ENCODE measurements around the gene RASSF5.
A peak's percentile ranks its signal among the peaks of the same experiment; 100 is the strongest.

The RASSF5 gene

DNA sequence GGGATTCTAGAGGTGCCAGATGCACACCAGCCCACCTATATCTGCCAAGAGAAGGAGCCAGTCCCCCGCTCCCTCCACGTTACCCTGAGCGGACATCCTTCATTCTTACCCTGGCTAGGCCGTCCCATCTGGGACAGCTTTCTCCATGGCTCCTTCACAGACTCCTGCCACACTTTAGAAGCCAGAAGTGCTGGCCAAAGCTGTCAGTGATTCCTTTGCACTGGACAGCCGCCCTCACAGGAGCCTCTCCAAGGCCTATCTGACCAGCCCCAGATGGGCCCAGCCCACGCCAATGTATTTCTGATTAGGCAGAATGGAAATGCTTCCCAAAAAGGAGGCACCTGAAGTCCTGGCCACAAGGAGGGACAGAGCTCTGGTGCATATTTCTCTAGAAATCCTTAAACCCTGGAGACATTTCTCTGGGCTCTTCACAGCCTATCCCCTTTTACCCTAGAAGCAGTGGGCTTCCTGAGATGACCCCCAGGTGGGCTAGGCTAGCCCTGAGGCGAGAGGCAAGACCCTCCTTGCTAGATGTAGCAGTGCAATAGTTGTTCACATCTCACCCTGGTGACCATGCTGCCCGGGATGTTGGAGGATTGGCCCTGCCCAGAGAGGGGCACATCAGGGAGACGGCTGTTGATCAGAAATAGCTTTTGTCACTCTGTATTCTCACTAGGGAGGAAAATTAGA, 44.1 kb downstream of the RASSF5 start:
- no peak for DNase-seq (ENCODE audit: low spot score)

DNA sequence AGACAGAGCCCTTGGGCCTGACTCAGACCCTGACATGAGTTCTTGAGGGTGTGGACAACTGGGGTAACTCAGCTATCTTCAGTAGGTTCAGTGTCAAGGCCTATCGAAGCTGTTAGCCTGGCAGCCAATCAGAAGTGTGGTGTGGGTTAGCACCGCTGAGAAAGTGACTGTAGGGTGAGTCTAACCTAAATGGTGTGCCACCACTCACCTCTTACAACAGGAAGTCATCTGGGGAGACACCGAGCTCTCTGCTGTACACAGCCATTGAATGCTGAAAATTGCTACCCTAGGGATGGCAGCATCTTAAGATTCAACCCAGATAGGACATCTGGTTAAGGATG, 44.6 kb downstream of the RASSF5 start:
- no peak for DNase-seq (ENCODE audit: low spot score)

GRCh38 chr1:206554211-206554610, 46.9 kb downstream of the RASSF5 start:
- DNase-seq (ENCODE audit: low spot score), result no peak

GRCh38 chr1:206554701-206555472, 47.6 kb downstream of the RASSF5 start:
- DNase-seq (ENCODE audit: low spot score), result no peak

DNA sequence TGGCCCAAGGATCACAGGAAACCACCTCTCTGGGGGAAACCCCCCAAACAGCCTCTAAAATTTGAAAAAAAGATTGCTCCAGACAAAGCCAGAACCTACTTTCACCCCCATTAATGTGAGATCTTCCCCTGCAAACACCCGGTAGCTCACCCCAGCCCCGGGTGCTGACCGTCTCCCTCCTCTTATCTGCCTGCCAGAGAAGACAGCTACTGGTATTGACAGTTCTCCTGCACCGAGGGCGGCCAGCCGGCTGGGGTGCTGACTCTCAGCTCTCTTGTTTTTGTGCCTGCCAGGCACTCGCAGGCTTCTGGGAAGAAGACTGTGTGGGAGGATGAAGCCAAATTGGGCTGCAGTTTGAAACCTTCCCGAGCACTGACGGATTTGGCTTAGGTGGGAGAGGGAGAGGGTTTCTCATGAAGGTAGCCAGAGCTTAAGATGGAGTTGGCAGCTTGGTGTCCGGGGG, 48.2 kb downstream of the RASSF5 start:
- DNase-seq (ENCODE audit: low spot score), result no peak

GRCh38 chr1:206556047-206556749, 48.9 kb downstream of the RASSF5 start:
- DNase-seq (ENCODE audit: low spot score), result no peak

DNA sequence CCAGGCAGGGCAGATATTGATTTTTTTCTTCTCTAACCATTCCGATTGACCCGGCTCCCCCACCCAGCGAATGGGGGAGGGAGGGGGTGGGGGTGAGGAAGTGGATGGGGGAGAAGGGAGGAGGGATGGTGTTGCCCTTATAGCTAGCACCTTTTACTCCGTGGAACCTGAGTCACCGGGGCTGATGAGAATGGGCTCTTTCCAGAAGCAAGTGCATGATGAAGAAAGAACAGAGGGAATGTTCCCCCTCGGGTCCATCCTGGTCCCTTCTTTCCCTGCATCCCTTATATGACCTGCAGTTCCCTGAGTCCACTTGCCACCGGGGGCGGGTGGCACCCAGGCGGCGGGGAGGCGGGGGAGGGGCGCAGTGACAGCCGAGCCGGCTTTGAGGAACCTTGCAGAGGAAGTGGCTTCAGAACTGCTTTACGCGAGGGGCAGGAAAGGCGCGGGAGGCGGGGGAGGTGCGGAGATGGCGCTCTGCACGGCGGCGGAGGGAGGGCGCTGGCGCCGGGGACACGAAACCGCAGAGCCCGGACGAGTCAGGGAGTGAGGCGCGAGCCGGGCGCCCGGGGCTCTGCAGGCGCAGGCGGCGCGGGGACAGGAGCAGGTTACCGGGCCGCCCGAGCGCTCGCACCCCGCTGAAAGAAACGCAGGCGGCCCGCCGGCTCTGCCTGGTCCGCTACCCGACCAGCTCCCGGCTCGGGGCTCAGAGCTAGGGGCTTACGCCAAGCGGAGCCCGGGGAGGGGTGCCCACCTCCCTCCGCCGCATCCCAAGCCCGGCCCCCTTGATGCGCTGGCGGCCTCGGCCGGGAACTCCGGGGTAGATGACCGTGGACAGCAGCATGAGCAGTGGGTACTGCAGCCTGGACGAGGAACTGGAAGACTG, 49.7 kb downstream of the RASSF5 start:
- DNase-seq (ENCODE audit: low spot score), result peak; percentile 7

DNA sequence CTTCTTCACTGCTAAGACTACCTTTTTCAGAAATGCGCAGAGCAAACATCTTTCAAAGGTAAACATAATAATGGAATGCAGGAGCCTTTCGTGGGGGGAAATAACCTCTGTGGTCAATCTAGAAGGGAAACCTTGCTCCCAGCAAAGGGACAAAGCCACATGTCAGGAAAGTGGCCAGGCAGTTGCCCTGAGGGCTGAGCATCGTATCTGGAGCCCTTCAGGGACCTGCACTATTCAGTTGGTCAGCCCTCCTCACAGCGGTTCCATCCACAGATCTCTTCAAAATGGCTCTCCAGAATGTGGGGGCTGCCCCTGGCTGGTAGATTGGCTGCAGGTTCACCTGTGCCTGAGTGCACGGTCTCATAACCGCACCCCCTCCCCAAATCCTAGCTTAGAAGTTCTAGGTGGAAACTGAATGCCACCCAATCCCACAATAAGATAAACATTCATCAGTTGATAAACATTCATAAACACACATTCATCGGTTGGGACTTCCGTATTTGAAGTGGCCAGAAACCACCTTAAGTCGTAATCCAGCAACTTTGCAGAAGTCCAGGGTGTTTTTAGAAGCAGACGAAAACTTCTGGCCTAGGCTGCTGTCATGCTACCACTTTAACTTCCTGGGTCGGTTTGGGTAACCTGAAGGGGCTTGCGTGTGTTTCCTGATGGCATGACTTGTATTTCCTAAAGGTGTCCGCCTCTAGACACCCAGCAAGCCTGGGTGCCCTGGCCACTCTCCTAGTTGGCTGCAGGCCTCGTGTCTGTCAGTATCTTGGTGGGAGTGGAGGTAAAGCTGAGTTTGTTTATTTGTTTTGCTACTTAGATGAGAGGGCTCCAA, 50.5 kb downstream of the RASSF5 start:
- no peak for DNase-seq (ENCODE audit: low spot score)

GRCh38 chr1:206558794-206559671, 51.7 kb downstream of the RASSF5 start:
- no peak for DNase-seq (ENCODE audit: low spot score)

DNA sequence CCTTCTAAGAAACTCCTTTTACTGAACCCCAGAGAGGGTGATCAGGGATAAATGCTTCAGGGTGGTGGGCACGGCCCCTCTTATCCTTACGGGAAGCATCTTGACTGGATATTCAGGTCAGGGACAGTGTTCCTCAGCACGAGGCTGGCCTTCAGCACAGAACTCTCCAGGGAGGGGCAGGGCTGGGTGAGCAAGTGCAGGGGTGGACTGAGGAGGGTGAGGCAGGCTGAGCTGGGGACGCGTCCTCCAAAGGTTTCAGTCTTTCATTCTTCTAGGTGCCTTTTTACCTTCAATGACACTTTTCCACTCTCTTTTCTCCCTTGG, 52.3 kb downstream of the RASSF5 start:
- DNase-seq (ENCODE audit: low spot score), result no peak

DNA sequence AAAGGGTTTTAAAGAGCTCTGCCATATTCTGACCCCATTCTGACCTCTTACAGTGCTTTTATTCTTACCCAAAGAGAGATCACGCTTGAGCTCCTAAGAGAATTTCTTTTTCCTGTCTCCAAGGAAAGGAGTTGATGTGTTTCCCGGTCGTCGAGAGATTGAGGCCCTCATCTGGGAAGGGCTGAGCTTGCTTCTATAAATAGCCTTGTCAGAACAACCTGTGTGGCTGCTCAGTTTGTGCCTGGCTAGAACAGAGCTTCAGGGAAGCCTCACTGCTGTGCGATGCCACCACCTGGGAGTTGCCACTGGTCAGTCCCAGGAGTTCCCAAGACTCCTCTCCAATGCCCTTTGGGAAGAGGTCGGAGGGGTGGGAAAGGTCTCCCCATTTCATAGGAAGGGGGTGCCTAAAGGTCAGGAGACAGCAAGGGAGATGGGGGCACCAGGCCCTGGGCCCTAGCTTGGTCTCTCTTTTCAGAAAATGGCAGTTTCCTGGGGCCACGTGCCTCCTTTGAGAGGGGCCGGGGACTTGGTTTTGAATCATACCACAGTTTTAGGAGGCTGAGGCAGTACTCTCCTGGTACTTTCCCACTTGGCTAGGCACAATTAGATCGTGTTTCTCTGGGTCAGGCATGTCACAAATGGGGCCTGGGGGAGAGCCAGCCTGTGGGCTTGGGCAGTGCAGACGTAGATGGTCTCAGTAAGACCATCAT, 52.8 kb downstream of the RASSF5 start:
- no peak for DNase-seq (ENCODE audit: low spot score)

DNA sequence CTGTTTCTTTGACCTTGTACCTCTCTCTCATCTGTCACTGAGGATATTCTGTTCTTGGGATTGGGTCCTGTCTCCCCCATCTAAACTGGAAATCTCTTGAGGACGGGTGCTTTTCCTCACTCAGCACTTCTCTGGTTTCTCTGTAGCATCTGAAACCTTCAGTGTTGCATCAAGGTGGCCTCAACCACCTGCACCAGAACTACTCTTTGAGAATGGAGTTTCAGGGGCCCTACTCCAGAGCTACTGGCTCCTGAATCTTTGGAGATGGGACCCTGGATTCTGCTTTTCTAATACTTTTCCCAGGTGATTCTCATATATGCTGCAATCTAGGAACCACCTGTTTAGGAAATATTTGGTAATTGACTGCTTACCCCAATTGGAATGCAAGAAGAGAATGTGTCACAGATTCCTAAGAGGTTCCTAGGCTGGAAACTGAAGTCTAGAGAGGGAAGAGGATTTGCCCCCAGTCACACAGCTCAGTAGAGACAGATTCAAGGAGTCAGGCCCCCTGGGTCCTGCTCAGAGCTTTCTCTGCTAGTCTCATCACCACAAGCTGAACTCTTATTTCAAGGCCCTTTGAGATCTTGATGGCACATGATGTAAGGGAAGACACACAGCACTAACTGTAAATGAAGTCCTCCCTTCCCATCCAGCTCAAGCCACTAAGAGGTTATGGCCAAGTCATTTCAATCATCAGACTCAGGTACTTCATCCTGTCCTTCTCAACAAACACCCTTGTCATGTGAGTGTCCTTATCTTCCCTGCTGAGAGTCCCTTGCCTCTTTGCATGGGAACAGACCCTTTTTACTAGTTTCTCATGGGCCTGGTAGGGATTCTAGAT, 56.3 kb downstream of the RASSF5 start:
- DNase-seq (ENCODE audit: low spot score), result no peak

DNA sequence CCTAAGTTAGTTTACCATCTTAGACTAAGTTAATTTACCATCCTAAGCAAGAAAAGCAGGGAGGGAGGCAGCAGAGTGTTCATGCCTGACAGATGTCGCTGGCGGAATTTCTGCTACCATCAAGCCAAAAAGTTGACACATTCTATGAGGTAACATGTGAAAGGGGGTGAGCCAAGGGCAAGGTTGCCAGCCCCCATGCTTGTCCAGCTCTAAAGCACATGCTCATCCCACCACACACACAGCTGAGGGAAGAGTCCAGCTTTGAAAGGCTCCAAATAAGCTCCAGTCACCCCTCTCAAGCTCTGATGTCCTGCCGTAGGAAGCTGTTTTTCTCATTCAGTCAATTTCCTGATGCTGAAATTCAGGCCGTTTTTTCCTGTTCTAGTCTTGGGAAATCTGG, 58.7 kb downstream of the RASSF5 start:
- no peak for DNase-seq (ENCODE audit: low spot score)

GRCh38 chr1:206566999-206567398, 59.7 kb downstream of the RASSF5 start:
- no peak for DNase-seq (ENCODE audit: low spot score)

- DNase-seq (ENCODE audit: low spot score), result no peak
Observed at GRCh38 chr1:206568256-206568655, 60.9 kb downstream of the RASSF5 start.

DNA sequence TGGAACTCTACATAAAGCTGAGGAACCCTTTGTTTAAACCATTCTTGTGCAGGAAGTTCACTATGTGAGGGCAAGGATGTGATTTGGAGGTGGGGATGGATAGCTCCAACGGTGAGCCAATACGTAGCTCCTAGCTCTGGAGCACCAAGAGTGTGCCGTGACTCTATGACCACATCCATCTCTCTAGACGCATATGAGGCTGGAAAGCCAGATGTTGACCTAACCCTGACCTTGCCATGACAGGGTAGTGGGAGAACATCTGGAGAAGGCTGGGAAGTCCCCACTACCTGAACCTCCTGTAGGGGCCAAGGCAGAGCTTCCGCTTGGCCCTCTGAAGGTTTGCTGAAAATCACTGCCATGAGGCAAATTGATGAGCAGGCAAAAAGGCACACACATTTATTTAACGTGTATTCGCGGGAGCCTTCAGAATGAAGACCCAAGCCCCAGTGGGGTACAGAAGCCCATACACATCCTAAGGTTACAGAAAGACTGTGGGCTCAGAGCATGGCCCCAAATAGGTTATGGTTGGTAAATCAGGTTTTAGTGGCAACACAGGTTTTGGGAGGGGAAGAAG, 61.5 kb downstream of the RASSF5 start:
- DNase-seq (ENCODE audit: low spot score), result no peak

GRCh38 chr1:206569556-206569955, 62.2 kb downstream of the RASSF5 start:
- no peak for DNase-seq (ENCODE audit: low spot score)

DNA sequence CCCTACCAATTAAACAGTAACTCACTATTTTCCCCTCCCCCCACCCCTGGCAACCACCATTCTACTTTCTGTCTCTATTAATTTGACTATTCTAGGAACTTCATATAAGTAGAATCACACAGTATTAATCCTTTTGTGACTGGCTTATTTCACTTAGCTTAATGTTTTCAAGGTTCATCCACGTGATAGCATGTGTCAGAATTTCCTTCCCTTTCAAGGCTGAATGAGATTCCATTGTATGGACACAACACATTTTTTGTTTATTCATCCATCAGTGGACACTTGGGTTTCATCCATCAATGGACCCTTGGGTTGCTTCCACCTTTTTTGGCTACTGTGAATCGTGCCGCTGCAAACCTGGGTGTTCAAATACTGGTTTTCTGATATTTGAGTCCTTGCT, 63.2 kb downstream of the RASSF5 start:
- no peak for DNase-seq (ENCODE audit: low spot score)

Data from LoVo (cell line).